Measurements from ENCODE around the gene ATP1A1.

The ATP1A1 gene

DNA sequence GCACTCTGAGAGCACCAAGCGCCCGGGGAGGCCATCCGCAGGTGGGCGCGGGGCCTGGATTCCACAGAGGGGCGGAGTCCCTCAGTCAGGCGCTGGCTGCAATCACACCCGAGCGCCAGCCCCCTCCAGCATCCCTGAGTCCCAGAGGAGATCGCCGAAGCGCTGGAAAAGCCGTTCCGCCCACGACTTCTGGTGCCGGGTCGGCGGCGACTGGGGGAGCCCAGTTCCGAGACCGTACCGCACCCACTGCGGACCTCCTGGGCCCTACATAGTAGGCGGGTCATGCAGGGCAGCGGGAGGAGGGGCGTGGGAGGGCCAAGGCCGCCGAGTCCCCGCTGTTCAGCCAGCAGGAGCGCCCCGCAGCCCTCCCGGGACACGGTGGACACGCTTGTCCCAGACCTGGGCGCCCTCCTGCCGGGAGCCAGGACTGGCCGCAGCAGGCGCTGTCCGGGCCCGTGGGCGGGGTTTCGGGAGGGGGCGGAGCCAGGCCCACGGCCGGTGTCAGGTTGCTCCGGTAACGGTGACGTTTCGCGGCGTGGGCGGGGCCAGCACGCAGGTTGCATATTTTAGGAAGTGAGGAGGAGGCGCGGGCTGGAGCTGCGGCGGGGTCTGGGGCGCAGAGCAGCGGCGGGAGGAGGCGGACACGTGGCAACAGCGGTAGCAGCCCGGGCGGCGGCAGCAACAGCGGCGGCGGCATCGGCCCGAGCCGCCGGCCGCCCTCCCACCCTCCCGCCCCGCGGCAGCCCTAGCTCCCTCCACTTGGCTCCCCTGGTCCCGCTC is at the start of gene ATP1A1:
TSS of gene ATP1A1 (plus strand) at position 594 of the 780 bp plus-strand sequence. CDS start 268 bp downstream, outside the sequence.
- DNase-seq (ENCODE audit: low read depth in 4 of 4, low spot score in 1 of 4), result peak; percentile 98 to 100 (median 98)

DNA sequence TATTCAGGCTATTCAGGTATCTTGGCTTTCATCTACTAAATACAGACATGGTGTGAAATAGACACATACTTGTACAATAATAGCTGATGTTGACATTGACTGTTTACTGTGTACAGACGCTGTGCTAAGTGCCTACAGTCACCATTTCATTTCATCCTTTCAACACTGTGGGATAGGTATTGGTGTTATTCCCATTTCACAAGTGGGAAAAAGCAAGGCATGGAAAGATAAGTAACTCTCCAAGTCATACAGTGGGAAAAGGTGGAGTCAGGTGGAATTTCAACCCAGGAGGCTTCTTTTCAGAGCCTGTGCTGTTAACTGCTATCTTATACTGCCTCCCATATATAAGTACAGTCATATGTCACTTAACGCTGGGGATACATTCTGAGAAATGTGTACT is 49.6 kb upstream of the ATP1A1 start:
- no peak for DNase-seq (ENCODE audit: low read depth in 4 of 4, low spot score in 1 of 4)

DNA sequence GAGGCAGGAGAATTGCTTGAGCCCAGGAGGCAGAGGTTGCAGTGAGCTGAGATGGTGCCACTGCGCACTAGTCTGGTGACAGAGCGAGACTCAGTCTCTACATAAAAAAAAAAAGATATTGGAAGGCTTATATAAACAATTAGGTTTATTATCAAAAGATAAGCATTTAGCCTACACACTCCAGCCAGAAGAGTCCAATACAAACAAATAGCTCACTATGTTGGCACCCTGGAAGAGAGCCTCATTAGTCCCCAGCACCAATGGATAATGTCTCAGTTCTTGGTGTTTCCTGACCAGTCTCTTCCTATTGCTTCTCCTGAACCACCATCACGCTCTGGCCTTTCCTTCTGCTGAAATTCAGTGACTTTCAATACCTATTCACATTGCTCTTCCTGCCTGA is 48.6 kb upstream of the ATP1A1 start:
- DNase-seq (ENCODE audit: low read depth in 4 of 4, low spot score in 1 of 4), result no peak

DNA sequence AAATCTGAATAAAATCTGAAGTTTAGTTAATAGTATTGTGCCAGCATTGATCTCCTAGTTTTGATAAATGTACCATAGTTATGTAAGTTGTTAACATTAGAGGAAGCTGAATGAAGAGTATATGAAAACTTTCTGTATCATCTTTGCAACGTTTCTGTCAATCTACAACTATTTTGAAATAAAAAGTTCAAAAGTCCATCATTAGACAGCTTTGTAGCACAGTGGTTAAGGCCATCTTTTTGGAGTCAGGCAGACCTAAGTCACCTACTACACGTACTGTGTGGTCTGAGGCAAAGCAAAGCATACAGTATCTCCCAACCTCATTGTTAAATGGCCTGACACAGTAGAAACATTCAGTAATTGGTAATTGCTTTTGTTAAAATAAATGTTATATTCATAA is 47.9 kb upstream of the ATP1A1 start:
- DNase-seq (ENCODE audit: low read depth in 4 of 4, low spot score in 1 of 4), result no peak

DNA sequence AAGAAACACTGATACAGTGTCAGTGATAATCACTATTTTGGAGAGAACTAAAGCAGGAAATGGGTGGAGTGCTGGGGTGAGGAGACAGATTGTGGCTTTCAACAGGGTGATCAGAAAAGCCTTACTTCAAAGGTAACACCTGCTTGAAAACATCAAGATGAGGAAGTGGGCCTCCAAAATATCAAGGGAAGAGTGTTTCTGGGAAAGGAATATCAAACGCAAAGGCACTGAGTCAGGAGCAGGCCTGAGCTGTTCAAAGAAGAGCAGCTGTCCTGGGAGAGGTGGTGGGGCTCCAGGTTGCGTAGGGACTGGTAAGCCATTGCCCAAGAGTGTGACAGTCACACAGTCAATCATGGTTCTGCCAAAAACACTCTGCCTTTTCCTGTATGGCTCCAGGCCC is 47.1 kb upstream of the ATP1A1 start:
- DNase-seq (ENCODE audit: low read depth in 4 of 4, low spot score in 1 of 4), result no peak

DNA sequence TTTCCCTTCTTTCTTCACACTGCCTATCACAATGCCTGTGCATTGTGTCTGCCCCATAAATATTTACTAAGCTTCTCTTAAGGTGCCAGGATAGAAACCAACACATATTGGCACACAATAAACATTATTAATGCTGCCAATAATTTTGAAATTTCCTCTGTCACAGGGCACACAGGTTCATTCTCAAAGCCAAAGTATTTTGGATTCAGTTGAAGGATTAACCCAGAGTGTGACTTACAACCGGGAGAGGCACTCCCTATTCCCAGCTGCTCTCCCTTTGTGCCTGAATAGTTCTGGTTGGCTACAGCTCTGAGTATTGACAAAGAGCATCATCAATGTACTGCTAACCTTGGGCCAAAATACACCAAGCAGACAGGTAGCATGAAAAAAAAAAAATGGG is 46.6 kb upstream of the ATP1A1 start:
- DNase-seq (ENCODE audit: low read depth in 4 of 4, low spot score in 1 of 4), result no peak

DNA sequence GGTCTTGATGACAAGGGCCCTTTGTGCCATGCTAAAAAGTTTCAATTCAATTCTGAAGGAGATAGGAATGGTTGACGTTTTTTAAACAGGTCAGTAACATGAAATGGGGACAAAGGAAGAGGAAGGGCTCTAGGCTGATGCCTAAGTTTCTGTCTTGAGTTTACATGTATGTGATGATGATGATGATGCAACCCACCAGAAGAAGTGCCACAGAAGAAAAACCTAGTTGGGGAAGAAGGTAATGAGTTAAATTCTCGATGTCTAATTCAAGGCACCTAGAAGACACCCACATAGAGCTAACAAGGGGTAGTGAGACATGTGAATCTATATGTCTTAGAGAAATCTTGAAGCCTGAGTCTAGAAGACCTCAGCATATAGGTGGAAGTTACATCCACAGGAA is 44.4 kb upstream of the ATP1A1 start:
- no peak for DNase-seq (ENCODE audit: low read depth in 4 of 4, low spot score in 1 of 4)

DNA sequence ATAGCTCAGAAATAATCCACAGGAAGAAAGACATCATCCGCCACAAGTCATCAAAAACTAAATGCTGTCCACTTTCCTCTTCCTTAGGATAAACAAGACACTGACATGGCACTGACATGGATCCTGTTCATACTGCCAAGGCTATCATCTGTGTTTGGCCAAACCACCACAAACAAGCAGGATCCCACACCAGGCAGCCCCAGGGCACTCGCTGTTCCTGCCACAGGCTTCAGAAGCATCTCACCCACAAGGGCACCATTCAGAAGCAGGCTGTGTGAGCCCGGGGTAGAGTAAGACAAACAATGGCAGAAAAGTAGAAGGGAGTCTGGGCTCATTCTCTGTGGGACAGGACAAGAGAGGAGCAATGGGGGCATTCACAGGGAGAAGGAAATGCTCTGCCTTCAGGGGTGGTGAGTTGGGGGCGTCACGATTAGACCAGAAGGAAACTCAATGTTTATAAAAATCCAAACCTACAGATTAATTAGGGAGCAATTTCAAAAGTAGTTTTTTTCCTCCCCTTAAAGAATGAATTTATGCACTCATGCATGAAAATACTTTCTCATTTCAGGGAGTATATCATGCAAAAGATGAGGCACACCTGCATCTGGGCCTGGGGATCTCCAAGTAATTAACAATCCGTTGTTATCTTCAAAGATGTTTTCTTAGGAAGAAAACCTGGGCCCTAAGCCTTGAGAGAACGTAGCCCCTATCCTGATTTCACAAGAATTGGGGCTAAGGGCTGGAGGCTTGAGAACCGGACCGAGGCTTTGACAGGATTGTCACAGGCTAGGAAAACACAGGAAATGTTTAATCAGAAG is 43.3 kb upstream of the ATP1A1 start:
- no peak for DNase-seq (ENCODE audit: low read depth in 4 of 4, low spot score in 1 of 4)

DNA sequence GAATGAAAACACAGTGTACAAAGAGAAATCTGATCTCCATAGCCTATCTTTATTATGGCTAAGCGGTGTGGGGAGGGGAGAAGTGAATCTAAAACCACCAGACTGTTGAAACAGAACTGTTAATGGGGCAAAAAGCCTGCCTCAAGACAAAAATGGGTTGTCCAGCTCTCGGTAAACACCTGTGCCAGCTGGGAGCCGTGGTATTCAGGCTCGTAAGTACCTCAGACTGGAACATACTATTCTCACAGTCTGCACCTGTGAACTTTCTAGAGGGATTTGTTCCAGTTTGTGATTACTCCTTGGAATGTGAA is 42.7 kb upstream of the ATP1A1 start:
- DNase-seq (ENCODE audit: low read depth in 4 of 4, low spot score in 1 of 4), result no peak

DNA sequence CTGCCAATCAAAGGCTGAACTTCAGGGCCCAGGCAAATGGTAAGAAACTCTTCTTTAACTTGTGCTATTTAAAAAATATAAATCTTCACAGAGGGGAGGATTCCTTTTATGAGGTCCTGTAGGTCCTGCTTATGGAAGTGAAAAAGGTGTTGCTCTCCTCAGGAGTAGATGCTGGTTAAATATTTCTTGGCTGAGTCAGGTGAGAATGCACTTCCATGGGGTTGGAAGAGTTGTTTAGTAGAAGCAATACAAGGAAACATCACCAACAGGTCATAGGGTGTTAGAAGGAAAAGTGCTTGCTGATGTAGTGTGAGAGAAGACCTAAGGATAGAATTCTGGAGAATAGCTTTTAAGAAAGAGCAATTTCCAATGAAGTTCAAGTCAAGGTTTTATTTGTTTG is 42.2 kb upstream of the ATP1A1 start:
- DNase-seq (ENCODE audit: low read depth in 4 of 4, low spot score in 1 of 4), result no peak

DNA sequence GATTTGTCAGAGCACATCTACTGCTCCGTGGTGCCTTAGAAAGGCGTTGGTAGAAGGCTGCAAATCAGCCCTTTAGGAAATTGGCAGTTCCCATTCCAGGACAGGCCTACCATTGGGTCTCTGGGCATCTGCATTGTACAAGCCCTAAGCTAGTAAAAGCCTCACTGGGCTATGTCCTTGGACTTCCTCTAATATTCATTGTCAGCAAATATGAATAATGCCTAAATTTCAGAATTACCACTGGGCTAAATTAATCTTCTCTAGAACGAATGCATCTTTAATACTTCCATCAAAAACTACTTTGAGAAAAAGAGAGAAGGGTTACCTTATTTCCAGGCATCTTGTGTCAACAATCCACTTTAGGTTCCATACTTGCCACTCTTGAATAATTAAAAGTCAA is 41.5 kb upstream of the ATP1A1 start:
- DNase-seq (ENCODE audit: low read depth in 4 of 4, low spot score in 1 of 4), result no peak

DNA sequence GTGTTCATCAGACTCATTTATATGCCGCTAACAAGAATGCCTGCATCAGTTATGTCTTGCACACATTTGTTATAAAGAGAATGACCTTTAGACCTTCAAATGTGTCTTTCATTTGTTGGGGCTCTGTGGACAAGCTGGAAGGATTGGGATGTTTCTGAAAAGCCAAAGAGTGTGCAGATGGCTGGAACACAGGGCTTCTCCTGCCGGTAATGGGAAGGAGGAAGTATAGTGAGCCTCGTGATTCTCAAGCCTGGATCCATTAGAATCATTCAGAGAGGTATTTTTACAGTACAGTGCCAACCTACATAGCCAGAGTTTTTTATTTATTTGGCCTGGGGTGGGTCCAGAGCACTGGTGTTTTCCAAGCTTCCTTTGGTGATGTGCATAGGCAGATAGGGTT is 40.6 kb upstream of the ATP1A1 start:
- DNase-seq (ENCODE audit: low read depth in 4 of 4, low spot score in 1 of 4), result no peak

DNA sequence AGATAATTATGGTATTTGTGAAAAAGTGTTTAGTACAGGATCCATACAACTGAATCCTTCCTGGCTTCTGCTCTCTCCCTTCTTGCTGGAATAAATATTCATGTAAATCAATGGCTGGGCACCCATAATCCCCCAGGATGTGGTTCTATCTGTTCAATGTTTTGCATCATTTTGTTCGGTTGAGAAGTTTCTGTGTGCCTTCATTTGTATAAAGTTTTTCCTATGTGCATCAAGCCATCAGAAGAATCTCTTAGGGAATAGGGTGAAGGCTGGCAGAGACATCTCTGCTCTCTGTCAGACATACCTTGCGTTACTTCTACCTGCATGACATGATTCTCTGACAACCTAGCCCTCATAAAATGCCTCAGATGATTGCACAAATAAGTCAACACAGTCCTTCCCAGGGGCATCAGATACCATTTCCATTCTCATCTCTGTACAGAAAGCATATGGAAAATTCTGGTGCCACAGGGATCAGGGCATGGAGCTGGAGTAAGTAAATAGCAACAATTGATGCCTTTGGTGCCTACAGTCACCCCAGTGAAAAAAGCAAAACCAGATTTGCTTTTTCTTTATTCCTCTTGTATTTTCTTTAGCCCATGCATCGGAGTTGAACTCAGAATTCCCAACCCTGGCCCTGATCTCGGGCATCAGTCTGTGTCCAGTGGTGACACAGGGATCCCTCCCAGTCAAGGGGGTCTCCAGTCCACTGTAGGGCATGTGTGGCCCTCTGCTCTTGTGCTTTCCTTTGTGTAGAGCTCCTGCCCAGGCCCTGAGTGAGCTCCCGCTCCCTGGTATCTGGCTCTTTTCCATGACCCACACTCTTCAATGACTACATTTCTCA is 39.7 kb upstream of the ATP1A1 start:
- no peak for DNase-seq (ENCODE audit: low read depth in 4 of 4, low spot score in 1 of 4)

DNA sequence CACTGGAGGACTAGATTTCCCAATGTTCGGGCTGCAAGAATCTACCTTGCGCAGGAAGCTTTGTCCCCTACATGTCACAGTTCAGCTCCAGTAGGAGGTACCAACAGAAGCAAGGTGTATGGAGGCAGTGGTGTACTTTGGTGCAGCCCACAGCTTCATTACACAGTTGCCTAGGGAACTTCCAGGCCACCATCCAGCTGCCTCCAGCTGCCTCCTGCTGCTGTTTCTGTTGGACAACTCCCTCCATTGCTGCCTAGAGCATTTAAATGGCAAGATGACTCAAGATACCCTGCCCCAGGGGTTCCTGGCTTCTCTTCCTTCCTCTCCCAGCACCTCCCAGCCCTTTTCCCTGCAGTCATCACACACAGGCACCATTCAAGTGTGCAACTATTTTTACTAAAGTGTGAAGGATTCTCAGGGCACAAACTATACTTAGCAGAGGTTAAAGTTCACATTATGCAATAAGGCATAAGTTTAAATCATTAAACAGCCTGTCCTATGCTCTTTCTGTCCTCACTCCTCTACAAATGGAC is 39.0 kb upstream of the ATP1A1 start:
- no peak for DNase-seq (ENCODE audit: low read depth in 4 of 4, low spot score in 1 of 4)

DNA sequence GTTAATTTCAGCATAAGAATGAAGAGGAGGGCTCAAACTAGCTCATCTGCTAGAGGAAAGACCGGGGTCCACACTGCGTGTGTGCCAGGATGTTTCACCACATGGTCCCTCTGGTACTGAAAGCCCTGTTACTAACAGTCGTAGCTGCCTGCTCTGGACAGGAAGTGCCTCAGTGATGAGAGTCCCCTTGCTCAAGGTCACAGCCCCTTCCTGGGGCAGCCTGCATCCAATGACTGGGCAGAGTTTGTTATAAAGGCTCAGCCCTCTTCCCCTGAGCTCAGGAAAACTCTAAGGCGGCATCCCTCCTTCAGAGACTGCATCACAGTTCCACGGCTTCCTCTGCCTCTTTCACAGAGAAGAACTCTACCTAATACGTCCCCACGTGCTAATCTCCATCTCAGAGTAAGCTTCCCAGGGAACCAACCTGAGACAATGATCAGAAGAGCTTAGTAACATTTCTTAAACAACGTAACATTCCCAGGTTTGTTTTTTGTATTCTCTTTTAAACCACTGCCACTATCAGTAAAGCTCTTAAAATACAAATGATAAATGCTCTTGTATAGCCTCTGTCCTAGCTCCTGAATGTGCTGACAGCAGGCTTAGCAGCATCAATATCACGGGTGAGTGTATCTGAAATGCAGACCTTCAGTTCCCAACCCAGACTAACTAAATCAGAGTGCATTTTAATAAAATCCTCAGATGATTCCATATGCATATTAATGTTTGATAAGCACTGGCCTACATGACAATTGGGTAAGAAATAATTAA is 38.0 kb upstream of the ATP1A1 start:
- DNase-seq (ENCODE audit: low read depth in 4 of 4, low spot score in 1 of 4), result no peak

DNA sequence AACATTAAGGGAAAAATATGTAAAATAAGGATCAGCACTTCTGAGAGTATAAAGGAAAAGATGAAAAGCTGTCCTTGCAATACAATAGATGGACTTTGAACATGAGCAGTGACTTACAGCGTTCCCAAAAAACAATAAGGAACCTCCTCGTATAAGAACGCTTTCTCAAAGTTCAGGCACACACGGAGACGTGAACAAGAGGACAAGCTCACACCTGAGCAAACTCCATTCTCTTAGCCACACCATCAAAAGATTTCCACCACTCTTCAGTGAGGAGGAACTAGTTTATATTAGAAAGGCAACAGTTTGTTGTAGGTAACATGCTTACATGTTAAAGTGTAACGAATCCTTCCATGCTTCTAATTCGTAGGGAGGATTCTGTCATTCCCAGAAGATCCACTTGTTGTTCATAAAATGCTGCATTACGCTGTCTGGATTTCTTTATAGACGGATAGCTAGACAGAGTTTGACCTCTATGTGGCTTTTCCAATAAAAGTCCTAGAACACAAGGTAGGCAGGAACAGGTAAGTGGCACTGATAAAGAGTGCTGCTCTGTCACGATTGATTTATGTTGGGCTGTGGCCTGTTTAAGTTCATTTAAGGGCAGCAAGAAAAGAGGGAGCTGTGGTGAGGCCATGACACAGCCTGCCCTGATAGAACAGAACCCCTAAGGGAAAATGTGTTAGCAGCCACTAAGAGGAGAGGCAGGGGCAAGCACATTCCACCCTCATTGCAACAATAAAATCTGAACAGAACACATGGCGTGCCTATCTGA is 37.0 kb upstream of the ATP1A1 start:
- no peak for DNase-seq (ENCODE audit: low read depth in 4 of 4, low spot score in 1 of 4)

DNA sequence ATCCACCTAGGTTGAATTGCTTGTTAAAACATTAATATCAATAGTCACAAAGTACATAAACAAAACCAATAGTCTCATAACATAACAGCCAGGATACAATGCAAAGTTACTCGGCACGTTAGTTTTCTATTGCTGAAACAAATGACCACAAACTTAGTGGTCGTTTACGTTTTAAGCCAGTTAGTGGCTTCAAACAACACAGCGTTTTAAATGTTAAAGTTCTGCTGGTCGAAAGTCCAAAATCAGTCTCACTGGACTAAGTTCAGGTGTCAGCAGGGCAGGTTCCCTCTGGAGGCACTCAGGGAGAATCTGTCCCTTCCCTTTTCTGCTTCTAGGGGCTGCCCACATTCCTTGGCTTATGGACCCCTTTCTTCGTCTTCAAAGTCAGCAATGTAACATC is 35.6 kb upstream of the ATP1A1 start:
- DNase-seq (ENCODE audit: low read depth in 4 of 4, low spot score in 1 of 4), result no peak

DNA sequence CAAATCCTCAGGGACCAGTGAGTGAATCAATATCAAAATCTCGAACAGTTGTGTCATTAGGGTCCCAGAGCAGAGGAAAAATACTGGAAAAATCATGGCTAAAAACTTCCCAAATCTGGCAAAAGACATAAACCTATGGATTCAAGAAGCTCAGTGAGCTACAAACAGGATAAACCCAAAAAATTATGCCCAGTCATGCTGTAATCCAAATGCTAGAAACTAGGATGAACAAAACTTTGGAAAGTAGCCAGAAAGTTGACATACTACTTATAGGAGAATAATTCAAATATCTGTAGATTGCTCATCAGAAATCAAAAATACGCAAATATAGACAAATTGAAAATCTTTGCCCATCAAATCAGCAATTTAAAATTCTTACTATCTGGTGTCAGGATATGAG is 34.6 kb upstream of the ATP1A1 start:
- no peak for DNase-seq (ENCODE audit: low read depth in 4 of 4, low spot score in 1 of 4)

DNA sequence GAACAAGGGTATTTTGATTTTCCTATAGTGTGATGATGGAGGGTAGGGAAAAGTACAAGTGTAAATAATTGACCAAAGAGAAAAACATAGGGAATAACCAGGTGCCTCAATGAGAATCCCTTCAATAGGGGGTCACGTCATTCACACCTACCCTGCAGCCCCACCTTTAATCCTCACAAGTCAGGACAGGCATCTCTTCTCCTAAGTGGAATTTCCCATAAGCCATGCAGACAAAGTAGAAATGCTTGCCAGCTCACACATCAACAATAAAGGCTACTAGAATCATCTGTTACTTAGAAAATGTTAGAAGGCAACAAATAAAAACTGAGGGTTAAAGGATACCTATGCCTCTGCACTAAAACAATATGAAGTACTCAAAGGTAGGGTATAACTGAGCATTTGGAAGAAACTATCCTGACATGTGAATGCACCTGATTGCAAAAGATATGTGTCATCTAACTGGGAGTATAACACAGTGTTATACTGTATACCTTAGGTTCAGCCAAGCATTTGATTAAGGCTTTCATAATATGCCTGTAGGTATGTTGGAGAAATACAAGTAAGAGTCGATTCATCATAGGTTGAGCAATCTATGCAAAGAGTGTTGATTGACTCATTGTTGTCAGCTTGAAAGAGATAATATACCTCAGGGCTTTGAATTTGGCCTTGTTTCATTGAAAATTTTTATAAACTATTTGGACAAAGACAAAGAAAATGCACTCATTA is 32.4 kb upstream of the ATP1A1 start:
- no peak for DNase-seq (ENCODE audit: low read depth in 4 of 4, low spot score in 1 of 4)

All from stimulated activated CD4-positive, alpha-beta T cell treated with anti-CD3 and anti-CD28 coated beads, Interleukin-1b, Interleukin-23, amount 100 ng/mL, for 24 hours (primary cell).